GM23248 (cell line): ENCODE measurements around the gene SOBP. TPM values are rescaled to one million over a fixed set of nuclear protein-coding genes. Genes with fewer than 3 reads are reported as not detected.
A peak's percentile ranks its signal among the peaks of the same experiment; 100 is the strongest.

Experiments used
- DNase-seq: peaks from one replicate; pipeline ENCODE4 v3.0.0-alpha.2; 2015
- H2AFZ ChIP-seq: fragments of 200-600 bp; sonication (generic); 2 replicates; pipeline ENCODE4 v1.6.1; 2016; ENCODE audit warnings: antibody characterized with exemption
- H3F3A ChIP-seq: fragments of 200-600 bp; sonication (generic); 2 replicates; pipeline ENCODE4 v1.6.1; 2016; ENCODE audit warnings: mild to moderate bottlenecking, antibody characterized with exemption, mixed run types; ENCODE audit not compliant: insufficient read depth
- H3K27ac ChIP-seq: fragments of 200-600 bp; sonication (generic); 2 replicates; pipeline ENCODE4 v1.5.1; 2016; ENCODE audit warnings: mild to moderate bottlenecking
- H3K27me3 ChIP-seq: fragments of 200-600 bp; sonication (generic); replicated peaks from 2 replicates; pipeline ENCODE4 v1.6.1; 2016; ENCODE audit warnings: mild to moderate bottlenecking; ENCODE audit not compliant: insufficient read depth
- H3K36me3 ChIP-seq: fragments of 200-600 bp; sonication (generic); 2 replicates; pipeline ENCODE4 v1.6.1; 2016; ENCODE audit warnings: low read depth, mild to moderate bottlenecking
- H3K4me1 ChIP-seq: fragments of 200-600 bp; sonication (generic); 2 replicates; pipeline ENCODE4 v1.6.1; 2016; ENCODE audit warnings: mild to moderate bottlenecking; ENCODE audit not compliant: insufficient read depth
- H3K4me2 ChIP-seq: fragments of 200-600 bp; sonication (generic); one replicate; pipeline ENCODE4 v1.6.1; 2016; ENCODE audit warnings: mild to moderate bottlenecking; ENCODE audit not compliant: unreplicated experiment
- H3K4me3 ChIP-seq: fragments of 200-600 bp; sonication (generic); 2 replicates; pipeline ENCODE4 v1.5.1; 2016; ENCODE audit warnings: mild to moderate bottlenecking
- H3K79me2 ChIP-seq: fragments of 200-600 bp; sonication (generic); 2 replicates; pipeline ENCODE4 v1.6.1; 2016; ENCODE audit warnings: mild to moderate bottlenecking; ENCODE audit not compliant: insufficient read depth
- H3K9ac ChIP-seq: fragments of 200-600 bp; sonication (generic); 2 replicates; pipeline ENCODE4 v1.6.1; 2016; ENCODE audit warnings: mild to moderate bottlenecking
- H3K9me2 ChIP-seq: fragments of 200-600 bp; sonication (generic); 2 replicates; pipeline ENCODE4 v1.6.1; 2016; ENCODE audit warnings: mixed run types, mild to moderate bottlenecking, moderate library complexity; ENCODE audit not compliant: insufficient read depth
- H3K9me3 ChIP-seq: fragments of 200-600 bp; sonication (generic); one replicate; pipeline ENCODE4 v1.6.1; 2017; ENCODE audit warnings: low read depth
- H4K20me1 ChIP-seq: fragments of 200-600 bp; sonication (generic); 2 replicates; pipeline ENCODE4 v1.6.0; 2016; ENCODE audit not compliant: insufficient read depth
- EZH2 ChIP-seq: fragments of 200-600 bp; sonication (generic); IDR thresholded peaks from 2 replicates; pipeline ENCODE4 v1.6.1; 2018; ENCODE audit warnings: antibody characterized with exemption, mild to moderate bottlenecking; ENCODE audit not compliant: insufficient read depth, poor library complexity, severe bottlenecking
- EZH2phosphoT487 ChIP-seq: fragments of 200-600 bp; sonication (generic); IDR thresholded peaks from 2 replicates; pipeline ENCODE4 v1.6.1; 2018; ENCODE audit warnings: antibody characterized with exemption, moderate library complexity, mild to moderate bottlenecking, low read depth; ENCODE audit not compliant: insufficient read depth
- WGBS, 2 experiments: methylation state at CpG; one replicate each; pipeline ENCODE4 v1.1.6; 2015 to 2017; ENCODE audit warnings: low lambda C conversion rate in 2 of 2, low coverage in 1 of 2; ENCODE audit errors: missing lambda C conversion rate in 2 of 2; 5-methylcytosine and 5-hydroxymethylcytosine counted together
- in situ Hi-C: fragments of 300-500 bp; cut with MboI; formaldehyde crosslinking; loops from 2 replicates; pipeline ENCODE4 v1.15.0; 2020
- polyA plus RNA-seq: library from polyadenylated mRNA; unstranded; fragments of >200 nt; fragmentation: Nextera tagmentation; extraction: Ambion mirVana; gene quantifications from 2 replicates; pipeline ENCODE4 v1.2.1, GENCODE V29; 2016
- total RNA-seq: library from RNA; depleted of rRNA; stranded (reverse); fragments of >200 nt; shearing (Covaris generic); gene quantifications from 2 replicates; pipeline ENCODE4 v1.2.3, GENCODE V29; 2014

Gene SOBP
- total and polyA plus RNA-seq, 2 experiments from 2014 or later: 0.38 to 0.97 TPM

GRCh38 chr6:107442938-107443607, 46.8 kb upstream of the SOBP start:
- no peak overlapping the region for H3K4me3 ChIP-seq
- H3F3A ChIP-seq: peaks cover 25% of the 10 kb centered on the region
- H3K27ac ChIP-seq: peak overlapping the region; percentile 56
- H4K20me1 ChIP-seq: no peaks in the 10 kb centered on the region
- DNase-seq: peak; percentile 6
- peaks cover 74% of the 10 kb centered on the region for H3K79me2 ChIP-seq
- H3K9ac ChIP-seq: no peak overlapping the region
- H3K9me2 ChIP-seq: no peaks in the 10 kb centered on the region
- H3K27me3 ChIP-seq: no peaks in the 10 kb centered on the region
- 96 to 98% methylated on average over 2 of the region's 2 CpGs for WGBS, 2 experiments
- H2AFZ ChIP-seq: no peak overlapping the region
- TF ChIP-seq EZH2phosphoT487 (no peak), EZH2 (no peak)
- H3K4me1 ChIP-seq: peaks cover 29% of the 10 kb centered on the region
- H3K36me3 ChIP-seq: no peaks in the 10 kb centered on the region
- in situ Hi-C loops: no loop called here
- H3K9me3 ChIP-seq: no peaks in the 10 kb centered on the region
- peak overlapping the region; percentile 33 for H3K4me2 ChIP-seq

GRCh38 chr6:107443608-107444267, 46.2 kb upstream of the SOBP start:
- no peak overlapping the region for H3K9ac ChIP-seq
- H3K4me2 ChIP-seq: peak overlapping the region; percentile 33
- WGBS, 2 experiments: 47 to 58% methylated on average over 7 of the region's 7 CpGs
- peak; percentile 56 for DNase-seq
- H3F3A ChIP-seq: peaks cover 25% of the 10 kb centered on the region
- TF ChIP-seq EZH2 (no peak), EZH2phosphoT487 (no peak)
- H3K4me3 ChIP-seq: peak overlapping the region; percentile 34; the same call in 1 of the 2 replicates
- peak overlapping the region; percentile 56 for H3K27ac ChIP-seq
- in situ Hi-C loops: no loop called here
- peaks cover 68% of the 10 kb centered on the region for H3K79me2 ChIP-seq
- H4K20me1 ChIP-seq: no peaks in the 10 kb centered on the region
- peaks cover 29% of the 10 kb centered on the region for H3K4me1 ChIP-seq
- H3K27me3 ChIP-seq: no peaks in the 10 kb centered on the region
- H3K9me2 ChIP-seq: no peaks in the 10 kb centered on the region
- no peaks in the 10 kb centered on the region for H3K9me3 ChIP-seq
- no peaks in the 10 kb centered on the region for H3K36me3 ChIP-seq
- H2AFZ ChIP-seq: peak overlapping the region; percentile 45

GRCh38 chr6:107444277-107444676, 45.6 kb upstream of the SOBP start:
- Histone ChIP-seq H3K4me2 (peak overlapping the region; percentile 33), H3K4me1 (peaks cover 29% of the 10 kb centered on the region), H3K4me3 (peak overlapping the region; percentile 34; the same call in 1 of the 2 replicates), H2AFZ (peak overlapping the region; percentile 45), H3K9ac (no peak overlapping the region), H3F3A (peaks cover 25% of the 10 kb centered on the region), H3K27me3 (no peaks in the 10 kb centered on the region), H3K79me2 (peaks cover 65% of the 10 kb centered on the region), H3K36me3 (no peaks in the 10 kb centered on the region), H4K20me1 (no peaks in the 10 kb centered on the region), H3K9me3 (no peaks in the 10 kb centered on the region), H3K9me2 (no peaks in the 10 kb centered on the region), H3K27ac (peak overlapping the region; percentile 56)
- TF ChIP-seq EZH2phosphoT487: no peak
- no peak for DNase-seq
- 83 to 89% methylated on average over 1 of the region's 1 CpG for WGBS, 2 experiments
- in situ Hi-C loops: no loop called here

GRCh38 chr6:107447663-107448216, 42.2 kb upstream of the SOBP start:
- Histone ChIP-seq H3K4me1 (peaks cover 20% of the 10 kb centered on the region), H3K27me3 (no peaks in the 10 kb centered on the region), H3K9me3 (no peaks in the 10 kb centered on the region), H4K20me1 (no peaks in the 10 kb centered on the region), H3F3A (peaks cover 21% of the 10 kb centered on the region), H2AFZ (no peak overlapping the region), H3K4me2 (no peak overlapping the region), H3K9ac (no peak overlapping the region), H3K79me2 (peaks cover 57% of the 10 kb centered on the region), H3K9me2 (no peaks in the 10 kb centered on the region), H3K27ac (no peak overlapping the region), H3K4me3 (no peak overlapping the region), H3K36me3 (no peaks in the 10 kb centered on the region)
- no peak for DNase-seq
- WGBS, 2 experiments: 97 to 100% methylated on average over 2 of the region's 2 CpGs
- no peak for TF ChIP-seq EZH2phosphoT487
- no peak for TF ChIP-seq EZH2
- in situ Hi-C loops: no loop called here
